Testis (tissue), 2 donors: ENCODE measurements around the gene WWC1.

Experiments
- POLR2A ChIP-seq: fragments of 450-650 bp; IDR thresholded peaks from one replicate; pipeline ENCODE4 v1.6.1; 2017; ENCODE audit warnings: antibody characterized with exemption, mild to moderate bottlenecking, moderate library complexity
- TF ChIP-seq, protein P1 (sequence below), 3 experiments: fragments of 450-650 bp in 2 of 3; fragments of 200-600 bp in 1 of 3; sonication (generic) in 1 of 3; IDR thresholded peaks; one replicate each; pipeline ENCODE4 v1.5.1; 2016 to 2019; ENCODE audit warnings: antibody characterized with exemption in 3 of 3, mild to moderate bottlenecking in 2 of 3, moderate library complexity in 1 of 3

DNA sequence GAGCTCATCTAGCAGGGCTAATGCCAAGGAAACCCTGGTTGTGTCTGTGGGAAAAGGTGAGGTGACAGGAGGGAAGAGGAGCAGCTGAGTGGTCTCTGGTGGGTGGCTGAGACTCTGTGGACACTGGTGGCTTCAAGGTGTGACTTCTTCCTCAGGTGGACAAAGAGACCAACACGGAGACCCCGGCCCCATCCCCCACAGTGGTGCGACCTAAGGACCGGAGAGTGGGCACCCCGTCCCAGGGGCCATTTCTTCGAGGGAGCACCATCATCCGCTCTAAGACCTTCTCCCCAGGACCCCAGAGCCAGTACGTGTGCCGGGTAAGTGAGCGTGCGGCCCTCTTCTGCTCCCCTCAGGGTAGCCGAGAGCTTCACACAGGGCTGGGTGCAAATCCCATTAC, 163.8 kb downstream of the WWC1 start:
- TF ChIP-seq, protein P1, sequence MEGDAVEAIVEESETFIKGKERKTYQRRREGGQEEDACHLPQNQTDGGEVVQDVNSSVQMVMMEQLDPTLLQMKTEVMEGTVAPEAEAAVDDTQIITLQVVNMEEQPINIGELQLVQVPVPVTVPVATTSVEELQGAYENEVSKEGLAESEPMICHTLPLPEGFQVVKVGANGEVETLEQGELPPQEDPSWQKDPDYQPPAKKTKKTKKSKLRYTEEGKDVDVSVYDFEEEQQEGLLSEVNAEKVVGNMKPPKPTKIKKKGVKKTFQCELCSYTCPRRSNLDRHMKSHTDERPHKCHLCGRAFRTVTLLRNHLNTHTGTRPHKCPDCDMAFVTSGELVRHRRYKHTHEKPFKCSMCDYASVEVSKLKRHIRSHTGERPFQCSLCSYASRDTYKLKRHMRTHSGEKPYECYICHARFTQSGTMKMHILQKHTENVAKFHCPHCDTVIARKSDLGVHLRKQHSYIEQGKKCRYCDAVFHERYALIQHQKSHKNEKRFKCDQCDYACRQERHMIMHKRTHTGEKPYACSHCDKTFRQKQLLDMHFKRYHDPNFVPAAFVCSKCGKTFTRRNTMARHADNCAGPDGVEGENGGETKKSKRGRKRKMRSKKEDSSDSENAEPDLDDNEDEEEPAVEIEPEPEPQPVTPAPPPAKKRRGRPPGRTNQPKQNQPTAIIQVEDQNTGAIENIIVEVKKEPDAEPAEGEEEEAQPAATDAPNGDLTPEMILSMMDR (IDR thresholded peaks at IDR 0.05) = no peak
- no peak for TF ChIP-seq POLR2A
